Endodermal cell (in vitro differentiated cells): ENCODE data around the gene MED19. TPM values are rescaled to one million over a fixed set of nuclear protein-coding genes. Genes with fewer than 3 reads are reported as not detected.

Experiments used
- DNase-seq: peaks from one replicate; pipeline ENCODE4 v3.0.0-alpha.2; 2017
- H3K27ac ChIP-seq: 2 replicates; pipeline ENCODE4 v1.5.1; 2013; ENCODE audit warnings: mild to moderate bottlenecking, low read depth, low read length, moderate library complexity
- H3K27me3 ChIP-seq: 2 replicates; pipeline ENCODE4 v1.6.1; 2013; ENCODE audit warnings: mild to moderate bottlenecking, low read length, moderate library complexity; ENCODE audit not compliant: insufficient read depth, control insufficient read depth, poor library complexity, severe bottlenecking
- H3K36me3 ChIP-seq: 2 replicates; pipeline ENCODE4 v1.7.0; 2013; ENCODE audit warnings: mild to moderate bottlenecking, low read length, moderate library complexity; ENCODE audit not compliant: control insufficient read depth, insufficient read depth
- H3K4me1 ChIP-seq: one replicate; pipeline ENCODE4 v1.7.0; 2013; ENCODE audit warnings: low read length; ENCODE audit not compliant: control insufficient read depth, insufficient read depth
- H3K4me3 ChIP-seq: 2 replicates; pipeline ENCODE4 v1.5.1; 2013; ENCODE audit warnings: mild to moderate bottlenecking, low read length, moderate library complexity
- H3K9ac ChIP-seq: 2 replicates; pipeline ENCODE4 v1.6.1; 2013; ENCODE audit warnings: mild to moderate bottlenecking, low read length, moderate library complexity; ENCODE audit not compliant: poor library complexity, severe bottlenecking; ENCODE audit errors: extremely low read depth
- H3K9me3 ChIP-seq: 2 replicates; pipeline ENCODE4 v1.6.1; 2013; ENCODE audit warnings: mild to moderate bottlenecking, low read length, moderate library complexity; ENCODE audit not compliant: control insufficient read depth
- H3K27ac Mint-ChIP-seq: 2 replicates; pipeline ENCODE4 v1.8.0; 2020; ENCODE audit warnings: mixed read lengths
- H3K27me3 Mint-ChIP-seq: 2 replicates; pipeline ENCODE4 v1.8.0; 2021; ENCODE audit warnings: mild to moderate bottlenecking, mixed read lengths; ENCODE audit not compliant: insufficient read depth
- H3K36me3 Mint-ChIP-seq: 2 replicates; pipeline ENCODE4 v1.8.0; 2020; ENCODE audit warnings: low read depth, mixed read lengths
- H3K4me1 Mint-ChIP-seq: 2 replicates; pipeline ENCODE4 v1.8.0; 2020; ENCODE audit warnings: mixed read lengths
- H3K4me3 Mint-ChIP-seq: 2 replicates; pipeline ENCODE4 v1.8.0; 2020; ENCODE audit warnings: mild to moderate bottlenecking, moderate library complexity, mixed read lengths
- H3K9me3 Mint-ChIP-seq: 2 replicates; pipeline ENCODE4 v1.8.0; 2020; ENCODE audit warnings: mild to moderate bottlenecking, mixed read lengths
- CTCF ChIP-seq: fragments of 200-600 bp; sonication (generic); conservative IDR thresholded peaks from 2 replicates; pipeline ENCODE4 v1.5.0; 2021; ENCODE audit warnings: antibody characterized with exemption, mild to moderate bottlenecking
- WGBS, 2 experiments: methylation state at CpG; one replicate each; pipeline versions ENCODE4 v1.1.5 to v1.1.7; 2013; ENCODE audit warnings: missing lambda C conversion rate in 2 of 2, mixed read lengths in 1 of 2; ENCODE audit not compliant: insufficient coverage in 1 of 2, insufficient read length in 1 of 2; 5-methylcytosine and 5-hydroxymethylcytosine counted together
- total RNA-seq, 2 donors: library from RNA; stranded (reverse); fragmentation: NEBNext Ultra II Directional in 1 of 2; extraction: Animal tissue kit (Norgen Biotek cat#: 25700) in 1 of 2; gene quantifications; 2 replicates in 1 of 2; 3 replicates in 1 of 2; pipeline ENCODE4 v1.2.1, GENCODE V29; 2021

Gene MED19
- total RNA-seq, 2 donors from 2014 or later, result 18.5 TPM

GRCh38 chr11:57667117-57667735 is 44.8 kb downstream of the MED19 start:
- peaks cover 17% of the 10 kb centered on the region for H3K4me1 Mint-ChIP-seq
- Histone ChIP-seq H3K4me1 (no peaks in the 10 kb centered on the region), H3K9me3 (no peaks in the 10 kb centered on the region), H3K9ac (peak overlapping the region; percentile 97), H3K27ac (peak overlapping the region; percentile 99), H3K36me3 (peaks cover 10% of the 10 kb centered on the region), H3K4me3 (peak overlapping the region; percentile 92), H3K27me3 (no peaks in the 10 kb centered on the region)
- 0% methylated on average over 10 to 28 of the region's 29 CpGs for WGBS, 2 experiments
- peak overlapping the region; percentile 100 for H3K27ac Mint-ChIP-seq
- no peaks in the 10 kb centered on the region for H3K9me3 Mint-ChIP-seq
- peak; percentile 96 for DNase-seq
- TF ChIP-seq CTCF, result peak; percentile 0
- H3K4me3 Mint-ChIP-seq, result peak overlapping the region; percentile 94
- H3K36me3 Mint-ChIP-seq, result peaks cover 11% of the 10 kb centered on the region
- no peaks in the 10 kb centered on the region for H3K27me3 Mint-ChIP-seq

- no peaks in the 10 kb centered on the region for H3K27me3 ChIP-seq
- Mint-ChIP-seq H3K4me3 (no peak overlapping the region), H3K27me3 (no peaks in the 10 kb centered on the region), H3K36me3 (peaks cover 23% of the 10 kb centered on the region), H3K9me3 (no peaks in the 10 kb centered on the region), H3K4me1 (peaks cover 5% of the 10 kb centered on the region), H3K27ac (no peak overlapping the region)
- H3K4me1 ChIP-seq, result no peaks in the 10 kb centered on the region
- H3K27ac ChIP-seq, result no peak overlapping the region
- H3K9me3 ChIP-seq, result no peaks in the 10 kb centered on the region
- no peak for DNase-seq
- WGBS, 2 experiments, result 81 to 89% methylated on average over 8 to 9 of the region's 9 CpGs
- no peak for TF ChIP-seq CTCF
- H3K4me3 ChIP-seq, result no peak overlapping the region
- H3K36me3 ChIP-seq, result peaks cover 25% of the 10 kb centered on the region
- H3K9ac ChIP-seq, result no peak overlapping the region
Observed at GRCh38 chr11:57663975-57664374, 48.0 kb downstream of the MED19 start.

- Histone ChIP-seq H3K9ac (no peak overlapping the region), H3K9me3 (no peaks in the 10 kb centered on the region), H3K27ac (no peak overlapping the region), H3K36me3 (peaks cover 25% of the 10 kb centered on the region), H3K4me1 (no peaks in the 10 kb centered on the region), H3K27me3 (no peaks in the 10 kb centered on the region), H3K4me3 (no peak overlapping the region)
- WGBS, 2 experiments, result 83 to 88% methylated on average over 4 of the region's 4 CpGs
- no peaks in the 10 kb centered on the region for H3K27me3 Mint-ChIP-seq
- peaks cover 23% of the 10 kb centered on the region for H3K36me3 Mint-ChIP-seq
- no peaks in the 10 kb centered on the region for H3K9me3 Mint-ChIP-seq
- peak; percentile 75 for DNase-seq
- H3K4me1 Mint-ChIP-seq, result peaks cover 7% of the 10 kb centered on the region
- no peak overlapping the region for H3K4me3 Mint-ChIP-seq
- peak; percentile 76 for TF ChIP-seq CTCF
- no peak overlapping the region for H3K27ac Mint-ChIP-seq
Observed at GRCh38 chr11:57662893-57663292, 49.1 kb downstream of the MED19 start.
